ENCODE data around the gene TAGLN2. TPM values are rescaled to one million over a fixed set of nuclear protein-coding genes. Genes with fewer than 3 reads are reported as not detected.
"Not testable (repeated sequence)": the region's sequence is repeated elsewhere in the genome, so short reads cannot be mapped to it uniquely, and the experiment has no call there.

TAGLN2 gene
- polyA plus RNA-seq, 1 donor = 151 TPM

GRCh38 chr1:159900755-159901360 lies 24.4 kb downstream of the TAGLN2 start:
- DNase-seq (ENCODE audit: low read depth) = no peak

- DNase-seq (ENCODE audit: low read depth) = no peak
Measured at GRCh38 chr1:159900086-159900680, 25.1 kb downstream of the TAGLN2 start, which contains the start of gene CFAP45. Gene CFAP45, minus strand, starts transcription at chr1:159900165. Its CDS starts 67 bp downstream, at chr1:159900098.

- DNase-seq (ENCODE audit: low read depth) = not testable (repeated sequence)
Measured at GRCh38 chr1:159899634-159900033, 25.7 kb downstream of the TAGLN2 start.

GRCh38 chr1:159898527-159898926 lies 26.8 kb downstream of the TAGLN2 start:
- DNase-seq (ENCODE audit: low read depth) = no peak

GRCh38 chr1:159897962-159898361 lies 27.3 kb downstream of the TAGLN2 start:
- no peak for DNase-seq (ENCODE audit: low read depth)

- DNase-seq (ENCODE audit: low read depth) = no peak
Measured at GRCh38 chr1:159896546-159896930, 28.8 kb downstream of the TAGLN2 start.

GRCh38 chr1:159895836-159896545 lies 29.3 kb downstream of the TAGLN2 start:
- no peak for DNase-seq (ENCODE audit: low read depth)

GRCh38 chr1:159895286-159895685 lies 30.0 kb downstream of the TAGLN2 start:
- DNase-seq (ENCODE audit: low read depth) = no peak

GRCh38 chr1:159892944-159893343 lies 32.4 kb downstream of the TAGLN2 start:
- no peak for DNase-seq (ENCODE audit: low read depth)

GRCh38 chr1:159891275-159892157 lies 33.8 kb downstream of the TAGLN2 start:
- no peak for DNase-seq (ENCODE audit: low read depth)

- DNase-seq (ENCODE audit: low read depth) = no peak
Measured at GRCh38 chr1:159890390-159890789, 34.9 kb downstream of the TAGLN2 start.

GRCh38 chr1:159889821-159890252 lies 35.5 kb downstream of the TAGLN2 start:
- no peak for DNase-seq (ENCODE audit: low read depth)

- DNase-seq (ENCODE audit: low read depth) = no peak
Measured at GRCh38 chr1:159889202-159889601, 36.1 kb downstream of the TAGLN2 start.

- DNase-seq (ENCODE audit: low read depth) = no peak
Measured at GRCh38 chr1:159884296-159884695, 41.0 kb downstream of the TAGLN2 start.

- no peak for DNase-seq (ENCODE audit: low read depth)
Measured at GRCh38 chr1:159883134-159883533, 42.2 kb downstream of the TAGLN2 start.

- no peak for DNase-seq (ENCODE audit: low read depth)
Measured at GRCh38 chr1:159882527-159882862, 42.8 kb downstream of the TAGLN2 start.

GRCh38 chr1:159881622-159882526 lies 43.4 kb downstream of the TAGLN2 start:
- DNase-seq (ENCODE audit: low read depth) = no peak

- no peak for DNase-seq (ENCODE audit: low read depth)
Measured at GRCh38 chr1:159880430-159880829, 44.9 kb downstream of the TAGLN2 start.

GRCh38 chr1:159879977-159880376 lies 45.3 kb downstream of the TAGLN2 start:
- DNase-seq (ENCODE audit: low read depth) = no peak

GRCh38 chr1:159879136-159879535 lies 46.2 kb downstream of the TAGLN2 start:
- DNase-seq (ENCODE audit: low read depth) = no peak

Data from forelimb muscle (tissue), 1 donor.